ENCODE results near the gene ETFA. TPM values are rescaled to one million over a fixed set of nuclear protein-coding genes. Genes with fewer than 3 reads are reported as not detected.
A peak's percentile ranks its signal among the peaks of the same experiment; 100 is the strongest.

Gene ETFA
- total and polyA plus RNA-seq, 2 experiments from 2014 or later: 117 to 303 TPM

DNA sequence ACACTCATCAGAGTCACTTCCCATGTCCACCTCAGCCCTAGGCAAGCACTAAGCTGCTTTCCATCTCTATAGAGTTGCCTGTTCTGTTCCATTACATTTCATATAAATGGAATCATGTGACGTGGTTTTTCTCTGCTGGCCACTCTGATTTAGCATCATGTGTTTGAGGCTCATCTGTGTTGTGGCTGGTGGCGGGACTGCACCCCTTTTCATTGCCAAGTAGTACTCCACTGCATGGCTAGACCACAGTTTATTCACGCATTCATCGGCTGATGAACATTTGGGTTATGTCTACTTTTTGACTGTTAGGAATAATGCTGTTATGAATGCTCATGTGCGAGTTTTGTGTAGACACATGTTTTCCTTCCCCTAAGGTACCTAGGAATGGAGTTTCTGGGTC lies 136.6 kb downstream of the ETFA start:
- no peak overlapping the region for H3K27ac ChIP-seq
- H3K9me3 ChIP-seq (ENCODE audit: low read depth): no peaks in the 10 kb centered on the region
- no peak for DNase-seq (ENCODE audit: low read depth in 1 of 2, low spot score in 1 of 2)
- no peaks in the 10 kb centered on the region for H3K27me3 ChIP-seq
- no peak for TF ChIP-seq CTCF (IDR thresholded peaks at IDR 0.05; ENCODE audit: low read depth, low read length)
- no peaks in the 10 kb centered on the region for H3K36me3 ChIP-seq
- no peak overlapping the region for H3K4me3 ChIP-seq
- H3K4me1 ChIP-seq (ENCODE audit: low read depth): no peaks in the 10 kb centered on the region

GRCh38 chr15:76173317-76173834 lies 137.9 kb downstream of the ETFA start:
- H3K9me3 ChIP-seq (ENCODE audit: low read depth): no peaks in the 10 kb centered on the region
- no peaks in the 10 kb centered on the region for H3K27me3 ChIP-seq
- DNase-seq (ENCODE audit: low read depth in 1 of 2, low spot score in 1 of 2): no peak
- no peak overlapping the region for H3K4me3 ChIP-seq
- TF ChIP-seq CTCF (IDR thresholded peaks at IDR 0.05; ENCODE audit: low read depth, low read length): no peak
- H3K4me1 ChIP-seq (ENCODE audit: low read depth): no peaks in the 10 kb centered on the region
- H3K36me3 ChIP-seq: no peaks in the 10 kb centered on the region
- no peak overlapping the region for H3K27ac ChIP-seq

DNA sequence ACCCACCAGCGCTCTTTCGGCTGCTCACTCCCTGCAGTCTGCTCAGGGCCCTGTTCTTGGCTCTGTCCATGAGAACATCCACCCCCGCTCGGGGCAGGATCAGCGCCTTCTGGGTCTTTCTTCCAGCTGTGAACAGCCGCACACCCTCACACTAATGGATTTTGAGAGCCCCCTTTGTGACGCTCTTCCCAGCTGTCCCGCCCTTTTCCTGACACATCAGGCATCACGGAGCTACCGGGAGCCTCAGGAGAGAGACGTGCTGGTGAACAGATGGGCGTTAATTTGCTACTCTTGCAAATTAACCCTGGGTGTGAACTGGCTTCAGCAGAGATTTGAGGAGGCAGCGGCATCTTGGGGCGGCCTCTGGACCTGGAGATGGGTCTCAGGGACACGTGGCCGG lies 138.5 kb downstream of the ETFA start:
- H3K4me1 ChIP-seq (ENCODE audit: low read depth): no peaks in the 10 kb centered on the region
- no peaks in the 10 kb centered on the region for H3K27me3 ChIP-seq

GRCh38 chr15:76169911-76170800 lies 141.1 kb downstream of the ETFA start:
- Histone ChIP-seq H3K4me1 (ENCODE audit: low read depth) (no peaks in the 10 kb centered on the region), H3K27me3 (no peaks in the 10 kb centered on the region), H3K36me3 (no peaks in the 10 kb centered on the region), H3K27ac (no peak overlapping the region), H3K9me3 (ENCODE audit: low read depth) (no peaks in the 10 kb centered on the region), H3K4me3 (no peak overlapping the region)
- no peak for TF ChIP-seq CTCF (IDR thresholded peaks at IDR 0.05; ENCODE audit: low read depth, low read length)
- no peak for DNase-seq (ENCODE audit: low read depth in 1 of 2, low spot score in 1 of 2)

More for the DNA sequence above, 138.5 kb downstream of the ETFA start:
- no peak for DNase-seq (ENCODE audit: low read depth in 1 of 2, low spot score in 1 of 2)
- no peak overlapping the region for H3K4me3 ChIP-seq
- H3K9me3 ChIP-seq (ENCODE audit: low read depth): no peaks in the 10 kb centered on the region
- no peak overlapping the region for H3K27ac ChIP-seq
- TF ChIP-seq CTCF (IDR thresholded peaks at IDR 0.05; ENCODE audit: low read depth, low read length): no peak
- no peaks in the 10 kb centered on the region for H3K36me3 ChIP-seq

GRCh38 chr15:76169018-76169417 lies 142.3 kb downstream of the ETFA start:
- H3K27ac ChIP-seq: no peak overlapping the region
- H3K4me1 ChIP-seq (ENCODE audit: low read depth): no peaks in the 10 kb centered on the region
- H3K36me3 ChIP-seq: no peaks in the 10 kb centered on the region
- H3K27me3 ChIP-seq: no peaks in the 10 kb centered on the region
- H3K4me3 ChIP-seq: no peak overlapping the region
- H3K9me3 ChIP-seq (ENCODE audit: low read depth): no peaks in the 10 kb centered on the region
- DNase-seq (ENCODE audit: low read depth in 1 of 2, low spot score in 1 of 2): peak in 1 of 2 donors; percentile 26
- TF ChIP-seq CTCF (IDR thresholded peaks at IDR 0.05; ENCODE audit: low read depth, low read length): no peak

Data from cardiac muscle cell (in vitro differentiated cells and primary cell).